ENCODE measurements around the gene INHA. TPM values are rescaled to one million over a fixed set of nuclear protein-coding genes. Genes with fewer than 3 reads are reported as not detected.
A peak's percentile ranks its signal among the peaks of the same experiment; 100 is the strongest.

INHA gene
- total RNA-seq, 2 experiments from 2014 or later = not detected

DNA sequence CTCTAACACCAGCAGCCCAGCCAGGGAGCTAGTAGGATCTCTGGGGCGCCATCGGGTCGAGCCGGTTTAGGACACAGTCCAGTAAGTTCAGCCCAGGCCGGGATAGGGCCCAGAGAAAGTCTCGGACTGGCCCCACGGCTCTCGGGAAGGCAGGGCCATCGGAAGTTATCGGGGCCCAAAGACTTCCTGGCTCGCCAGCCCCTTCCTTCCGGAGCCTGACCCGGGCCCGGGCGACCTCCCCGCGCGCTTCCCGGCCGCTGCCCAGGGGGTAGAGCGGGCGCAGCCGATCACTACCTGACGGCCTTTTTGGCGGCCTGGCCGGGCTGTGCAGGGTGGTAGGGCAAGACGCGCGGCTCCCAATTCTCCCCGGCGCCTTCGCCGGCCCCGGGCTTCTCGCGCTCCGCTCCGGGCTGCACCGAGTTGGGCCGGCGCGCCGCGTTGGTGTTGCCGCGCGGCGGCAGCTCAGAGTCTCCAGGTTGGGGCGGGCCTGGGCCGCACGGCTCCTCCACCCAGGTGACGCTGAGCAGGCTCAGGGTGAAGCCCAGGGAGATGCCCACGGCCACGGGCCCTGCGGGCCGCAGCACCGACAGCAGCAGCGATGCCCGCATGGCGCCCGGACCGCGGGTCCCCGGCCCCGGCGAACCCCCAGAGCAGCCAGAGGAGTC is 29.0 kb upstream of the INHA start:
- POLR2A ChIA-PET = interaction anchor here (0.6 to 1.4 kb wide), 7 partner anchors 9 to 155 kb away, joined by 3 to 8 read pairs (median 4); partner anchors contain the start of genes DNPEP, GMPPA and STK11IP

GRCh38 chr2:219543596-219544358 is 28.3 kb upstream of the INHA start, which contains the start of the genes CHPF and TMEM198:
Gene CHPF, minus strand, starts transcription at chr2:219543809. Its CDS starts 271 bp downstream, at chr2:219543538.
Gene TMEM198, plus strand, starts transcription at chr2:219544028. Its CDS starts 700 bp downstream, at chr2:219544728.
- Mint-ChIP-seq H3K4me3 (peak within 1 kb of the TSS; percentile 92), H3K36me3 (peaks cover 17% of the 10 kb centered on the region), H3K9me3 (no peaks in the 10 kb centered on the region), H3K27me3 (peaks cover 5% of the 10 kb centered on the region), H3K4me1 (ENCODE audit: low read depth) (peaks cover 22% of the 10 kb centered on the region), H3K27ac (peak within 1 kb of the TSS; percentile 65)
- POLR2A ChIA-PET = interaction anchor here (0.6 to 1.4 kb wide), 6 partner anchors 8 to 156 kb away, joined by 3 to 8 read pairs (median 4); partner anchors contain the start of genes DNPEP and STK11IP
- peak; percentile 98 for DNase-seq
- CTCF ChIA-PET = interaction anchor here (0.9 to 6.6 kb wide), 11 partner anchors 9 to 145 kb away, joined by 3 to 73 read pairs (median 5); partner anchors contain the start of genes GMPPA and STK11IP
- intact Hi-C loops (cut with micrococcal nuclease) = loop anchor here (1.0 to 10.0 kb wide), 5 partner anchors 9 to 369 kb away; partner anchors contain the start of genes CNPPD1, GMPPA, RETREG2 and SLC23A3

More for the DNA sequence above, 29.0 kb upstream of the INHA start:
- H3K36me3 Mint-ChIP-seq = peaks cover 19% of the 10 kb centered on the region
- no peak for DNase-seq
- H3K27ac Mint-ChIP-seq = peak overlapping the region; percentile 65
- H3K4me3 Mint-ChIP-seq = peak overlapping the region; percentile 92
- no peaks in the 10 kb centered on the region for H3K27me3 Mint-ChIP-seq
- H3K4me1 Mint-ChIP-seq (ENCODE audit: low read depth) = peaks cover 22% of the 10 kb centered on the region
- intact Hi-C loops (cut with micrococcal nuclease) = loop anchor here (1.0 to 10.0 kb wide), 5 partner anchors 9 to 368 kb away; partner anchors contain the start of genes CNPPD1, GMPPA, RETREG2 and SLC23A3
- H3K9me3 Mint-ChIP-seq = no peaks in the 10 kb centered on the region
- CTCF ChIA-PET = interaction anchor here (0.9 to 6.6 kb wide), 13 partner anchors 10 to 155 kb away, joined by 3 to 73 read pairs (median 5); partner anchors contain the start of genes GMPPA and STK11IP

GRCh38 chr2:219544567-219544966 is 27.5 kb upstream of the INHA start:
- CTCF ChIA-PET = interaction anchor here (0.9 to 6.6 kb wide), 4 partner anchors 15 to 98 kb away, joined by 3 to 73 read pairs (median 17); partner anchors contain the start of gene STK11IP
- Mint-ChIP-seq H3K4me1 (ENCODE audit: low read depth) (peaks cover 22% of the 10 kb centered on the region), H3K27me3 (peaks cover 7% of the 10 kb centered on the region), H3K4me3 (peak overlapping the region; percentile 78), H3K36me3 (peaks cover 12% of the 10 kb centered on the region), H3K27ac (no peak overlapping the region), H3K9me3 (no peaks in the 10 kb centered on the region)
- intact Hi-C loops (cut with micrococcal nuclease) = loop anchor here (10.0 kb wide), 1 partner anchor 370 kb away; the partner anchor contains the start of genes CNPPD1, RETREG2 and SLC23A3
- POLR2A ChIA-PET = interaction anchor here (1.3 kb wide), 1 partner anchor 15 kb away, joined by 4 read pairs; no protein-coding TSS in a partner anchor
- no peak for DNase-seq

DNA sequence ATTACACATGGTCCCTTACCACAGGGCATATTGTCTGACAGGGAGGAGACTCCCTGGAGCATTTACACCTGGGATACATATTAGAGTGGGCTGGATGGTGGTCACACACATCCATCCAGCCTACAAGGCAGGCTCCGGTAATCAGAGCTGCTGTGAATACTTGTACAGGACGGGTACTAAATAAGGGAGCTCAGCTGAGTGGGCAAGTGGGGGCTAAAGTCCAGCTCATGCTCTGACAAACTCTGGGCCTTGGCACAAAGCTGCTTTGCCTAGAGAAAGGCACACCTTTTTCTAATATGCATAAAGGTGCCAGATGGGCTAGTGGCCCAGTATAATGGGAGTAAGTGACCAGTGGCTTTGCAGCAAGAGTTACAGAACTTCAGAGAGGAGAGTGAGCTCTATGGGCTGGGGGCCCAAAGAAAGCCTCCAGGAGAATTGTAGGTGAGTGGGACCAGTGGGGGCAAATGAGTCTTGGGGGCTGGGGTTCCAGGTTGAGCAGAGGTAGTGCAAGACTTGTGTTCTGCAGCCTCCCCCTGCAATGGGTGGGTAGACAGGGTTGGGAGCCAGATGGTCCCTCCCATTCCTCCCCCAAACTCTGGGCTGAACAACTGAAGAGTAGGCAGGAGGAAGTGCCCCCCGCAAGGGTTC is 26.7 kb upstream of the INHA start:
- Mint-ChIP-seq H3K4me3 (no peak overlapping the region), H3K36me3 (peaks cover 7% of the 10 kb centered on the region), H3K27ac (no peak overlapping the region), H3K9me3 (no peaks in the 10 kb centered on the region), H3K27me3 (peaks cover 7% of the 10 kb centered on the region), H3K4me1 (ENCODE audit: low read depth) (peaks cover 22% of the 10 kb centered on the region)
- no peak for DNase-seq
- ChIA-PET CTCF (interaction anchor here (0.9 to 6.6 kb wide), 3 partner anchors 15 to 97 kb away, joined by 3 to 73 read pairs (median 30); no protein-coding TSS in a partner anchor), POLR2A (no interaction called here)
- intact Hi-C loops (cut with micrococcal nuclease) = loop anchor here (10.0 kb wide), 1 partner anchor 371 kb away; the partner anchor contains the start of genes CNPPD1, RETREG2 and SLC23A3

DNA sequence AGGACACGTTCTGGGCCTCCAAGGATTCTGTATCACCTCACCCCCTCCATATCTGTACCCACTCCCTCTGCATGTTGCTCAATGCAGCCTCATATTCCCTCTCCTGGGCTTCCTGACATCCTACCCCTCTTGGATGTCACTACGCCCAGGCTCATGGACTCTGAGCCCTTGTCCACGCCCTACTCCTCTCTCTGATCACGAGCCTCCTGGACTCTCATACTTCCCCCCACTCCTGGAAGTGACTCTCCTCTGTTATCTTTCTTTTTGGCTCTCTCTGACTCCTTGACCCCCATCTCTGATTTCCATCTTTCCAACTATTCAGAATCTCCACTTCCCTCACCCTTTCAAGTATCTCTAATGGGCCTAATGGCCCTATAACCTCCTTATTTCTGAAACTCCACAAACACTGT is 26.2 kb upstream of the INHA start:
- Mint-ChIP-seq H3K4me3 (no peak overlapping the region), H3K9me3 (no peaks in the 10 kb centered on the region), H3K27me3 (peaks cover 10% of the 10 kb centered on the region), H3K4me1 (ENCODE audit: low read depth) (peaks cover 22% of the 10 kb centered on the region), H3K36me3 (peaks cover 4% of the 10 kb centered on the region), H3K27ac (no peak overlapping the region)
- POLR2A ChIA-PET = no interaction called here
- CTCF ChIA-PET = interaction anchor here (0.9 to 6.6 kb wide), 3 partner anchors 16 to 97 kb away, joined by 3 to 73 read pairs (median 30); no protein-coding TSS in a partner anchor
- DNase-seq = no peak
- intact Hi-C loops (cut with micrococcal nuclease) = loop anchor here (10.0 kb wide), 1 partner anchor 371 kb away; the partner anchor contains the start of genes CNPPD1, RETREG2 and SLC23A3

DNA sequence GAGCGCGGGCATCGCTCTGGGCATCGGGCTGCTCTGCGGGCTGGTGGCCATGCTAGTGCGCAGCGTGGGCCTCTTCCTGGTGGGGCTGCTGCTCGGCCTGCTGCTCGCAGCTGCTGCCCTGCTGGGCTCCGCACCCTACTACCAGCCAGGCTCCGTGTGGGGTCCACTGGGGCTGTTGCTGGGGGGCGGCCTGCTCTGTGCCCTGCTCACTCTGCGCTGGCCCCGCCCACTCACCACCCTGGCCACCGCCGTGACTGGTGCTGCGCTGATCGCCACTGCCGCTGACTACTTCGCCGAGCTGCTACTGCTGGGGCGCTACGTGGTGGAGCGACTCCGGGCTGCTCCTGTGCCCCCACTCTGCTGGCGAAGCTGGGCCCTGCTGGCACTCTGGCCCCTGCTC is 24.5 kb upstream of the INHA start:
- no peaks in the 10 kb centered on the region for H3K9me3 Mint-ChIP-seq
- no peaks in the 10 kb centered on the region for H3K36me3 Mint-ChIP-seq
- H3K4me1 Mint-ChIP-seq (ENCODE audit: low read depth) = peaks cover 15% of the 10 kb centered on the region
- H3K27ac Mint-ChIP-seq = no peak overlapping the region
- intact Hi-C loops (cut with micrococcal nuclease) = loop anchor here (10.0 kb wide), 1 partner anchor 373 kb away; the partner anchor contains the start of genes CNPPD1, RETREG2 and SLC23A3
- no peak overlapping the region for H3K4me3 Mint-ChIP-seq
- CTCF ChIA-PET = interaction anchor here (1.7 kb wide), 1 partner anchor 12 kb away, joined by 13 read pairs; no protein-coding TSS in a partner anchor
- no peak for DNase-seq
- H3K27me3 Mint-ChIP-seq = peaks cover 17% of the 10 kb centered on the region
- POLR2A ChIA-PET = no interaction called here

DNA sequence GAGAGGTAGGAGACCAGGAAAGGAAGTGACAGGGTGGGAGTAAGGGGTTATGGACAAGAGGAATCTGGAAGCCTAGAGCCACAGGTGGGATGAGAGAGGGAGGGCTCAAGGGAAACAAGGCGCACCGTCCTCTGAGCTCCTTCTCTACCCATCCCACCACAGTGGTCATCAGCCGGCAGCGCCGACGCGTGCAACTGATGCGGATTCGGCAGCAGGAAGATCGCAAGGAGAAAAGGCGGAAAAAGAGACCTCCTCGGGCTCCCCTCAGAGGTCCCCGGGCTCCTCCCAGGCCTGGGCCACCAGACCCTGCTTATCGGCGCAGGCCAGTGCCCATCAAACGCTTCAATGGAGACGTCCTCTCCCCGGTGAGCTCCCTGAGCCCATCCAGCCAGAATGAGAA is 23.1 kb upstream of the INHA start:
- POLR2A ChIA-PET = no interaction called here

GRCh38 chr2:219549619-219550018 is 22.5 kb upstream of the INHA start:
- intact Hi-C loops (cut with micrococcal nuclease) = loop anchor here (10.0 kb wide), 1 partner anchor 375 kb away; the partner anchor contains the start of genes CNPPD1, RETREG2 and SLC23A3
- CTCF ChIA-PET = interaction anchor here (1.7 to 2.3 kb wide), 2 partner anchors 10 to 11 kb away, joined by 9 to 13 read pairs; no protein-coding TSS in a partner anchor
- Mint-ChIP-seq H3K27me3 (peaks cover 31% of the 10 kb centered on the region), H3K27ac (no peak overlapping the region), H3K4me3 (no peak overlapping the region), H3K4me1 (ENCODE audit: low read depth) (peaks cover 13% of the 10 kb centered on the region), H3K36me3 (no peaks in the 10 kb centered on the region), H3K9me3 (no peaks in the 10 kb centered on the region)
- POLR2A ChIA-PET = no interaction called here
- no peak for DNase-seq

More for the DNA sequence above, 23.1 kb upstream of the INHA start:
- Mint-ChIP-seq H3K9me3 (no peaks in the 10 kb centered on the region), H3K27me3 (peaks cover 26% of the 10 kb centered on the region), H3K4me3 (no peak overlapping the region), H3K4me1 (ENCODE audit: low read depth) (peaks cover 18% of the 10 kb centered on the region), H3K36me3 (no peaks in the 10 kb centered on the region), H3K27ac (no peak overlapping the region)
- CTCF ChIA-PET = interaction anchor here (0.7 to 1.7 kb wide), 2 partner anchors 11 to 19 kb away, joined by 3 to 13 read pairs; no protein-coding TSS in a partner anchor
- intact Hi-C loops (cut with micrococcal nuclease) = loop anchor here (10.0 kb wide), 1 partner anchor 374 kb away; the partner anchor contains the start of genes CNPPD1, RETREG2 and SLC23A3
- no peak for DNase-seq

GRCh38 chr2:219551441-219552381 is 20.4 kb upstream of the INHA start:
- intact Hi-C loops (cut with micrococcal nuclease) = loop anchor here (1.0 kb wide), 4 partner anchors 8 to 163 kb away; partner anchors contain the start of genes CHPF, GMPPA and STK11IP
- no peaks in the 10 kb centered on the region for H3K9me3 Mint-ChIP-seq
- CTCF ChIA-PET = interaction anchor here (0.7 to 3.8 kb wide), 6 partner anchors 9 to 42 kb away, joined by 3 to 17 read pairs (median 6); partner anchors contain the start of genes CHPF and TMEM198
- H3K36me3 Mint-ChIP-seq = no peaks in the 10 kb centered on the region
- DNase-seq = peak; percentile 46
- POLR2A ChIA-PET = interaction anchor here (0.6 kb wide), 2 partner anchors 8 to 165 kb away, joined by 3 read pairs; partner anchors contain the start of gene CHPF
- peaks cover 37% of the 10 kb centered on the region for H3K27me3 Mint-ChIP-seq
- H3K4me1 Mint-ChIP-seq (ENCODE audit: low read depth) = peaks cover 10% of the 10 kb centered on the region
- H3K4me3 Mint-ChIP-seq = peak overlapping the region; percentile 68
- H3K27ac Mint-ChIP-seq = no peak overlapping the region
